ENCODE data around the gene PDHA1. TPM values are rescaled to one million over a fixed set of nuclear protein-coding genes. Genes with fewer than 3 reads are reported as not detected.

The PDHA1 gene
- total and polyA plus RNA-seq, 2 of the 4 experiments (the other 2 are of a cell fraction) = 53.9 to 141 TPM

GRCh38 chrX:19389227-19389845 is 45.6 kb downstream of the PDHA1 start:
- H3K18ac ChIP-seq (ENCODE audit: low read depth, low read length) = no peak overlapping the region
- no peaks in the 10 kb centered on the region for H3K36me3 ChIP-seq (ENCODE audit: control insufficient read depth, insufficient read depth, low read length)
- H2BK5ac ChIP-seq (ENCODE audit: low read depth, low read length, poor library complexity, severe bottlenecking) = no peak overlapping the region
- H4K20me1 ChIP-seq (ENCODE audit: insufficient read depth, low read length) = no peaks in the 10 kb centered on the region
- DNase-seq (no peak), ATAC-seq (ENCODE audit: low read depth) (no peak)
- ChIA-PET CTCF (interaction anchor here (0.6 kb wide), 1 partner anchor 311 kb away, joined by 5 read pairs; no protein-coding TSS in a partner anchor), POLR2A (ENCODE audit: unreplicated experiment) (no interaction called here)
- no peaks in the 10 kb centered on the region for H3K79me1 ChIP-seq (ENCODE audit: low read depth in 1 of 2, low read length in 2 of 2)
- H2AK9ac ChIP-seq (replicated peaks; ENCODE audit: low read depth, low read length, poor library complexity) = no peak overlapping the region
- intact Hi-C loops (cut with micrococcal nuclease) (no loop called here), dilution Hi-C loops (cut with HindIII; ENCODE audit: low sequenced_read_pairs, unreplicated experiment) (no loop called here), in situ Hi-C loops (cut with MboI; ENCODE audit: low sequenced_read_pairs) (loop anchor here (25.0 kb wide), 1 partner anchor 673 kb away; no protein-coding TSS in a partner anchor)
- no TSS peak for BruUV-seq (replicated peaks)
- H2BK15ac ChIP-seq (ENCODE audit: low read depth, low read length) = no peak overlapping the region
- TF ChIP-seq, protein P1, sequence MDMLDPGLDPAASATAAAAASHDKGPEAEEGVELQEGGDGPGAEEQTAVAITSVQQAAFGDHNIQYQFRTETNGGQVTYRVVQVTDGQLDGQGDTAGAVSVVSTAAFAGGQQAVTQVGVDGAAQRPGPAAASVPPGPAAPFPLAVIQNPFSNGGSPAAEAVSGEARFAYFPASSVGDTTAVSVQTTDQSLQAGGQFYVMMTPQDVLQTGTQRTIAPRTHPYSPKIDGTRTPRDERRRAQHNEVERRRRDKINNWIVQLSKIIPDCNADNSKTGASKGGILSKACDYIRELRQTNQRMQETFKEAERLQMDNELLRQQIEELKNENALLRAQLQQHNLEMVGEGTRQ (IDR thresholded peaks at IDR 0.05; ENCODE audit: low read depth, low read length) = no peak
- TF ChIP-seq RFX5 (IDR thresholded peaks at IDR 0.05; ENCODE audit: low read depth, low read length) = no peak
- no peak for TF ChIP-seq MAZ (IDR thresholded peaks at IDR 0.05; ENCODE audit: borderline replicate concordance, low read depth, low read length)
- no peak for TF ChIP-seq RCOR1 (IDR thresholded peaks at IDR 0.05; ENCODE audit: insufficient replicate concordance, low read length)
- no peak for TF ChIP-seq BHLHE40 (IDR thresholded peaks at IDR 0.05; ENCODE audit: low read depth, low read length)
- TF ChIP-seq SMC3 (IDR thresholded peaks at IDR 0.05; ENCODE audit: low read depth, low read length) = no peak
- no peak overlapping the region for H3K4me2 ChIP-seq (ENCODE audit: low read depth, low read length)
- H2AK5ac ChIP-seq (ENCODE audit: low read depth, low read length) = no peak overlapping the region
- H2AFZ ChIP-seq (replicated peaks; ENCODE audit: low read length, poor library complexity) = no peak overlapping the region
- H3K4me3 ChIP-seq (ENCODE audit: insufficient read depth, low read depth, low read length) = no peak overlapping the region
- H3K9ac ChIP-seq (ENCODE audit: low read depth, low read length) = no peak overlapping the region
- no peak overlapping the region for H4K91ac ChIP-seq (ENCODE audit: insufficient read depth, low read depth, low read length)
- H3K9me1 ChIP-seq (ENCODE audit: insufficient read depth, low read length) = no peaks in the 10 kb centered on the region
- H3K9me3 ChIP-seq (ENCODE audit: control insufficient read depth, insufficient read depth, low read length) = no peaks in the 10 kb centered on the region
- no peak overlapping the region for H3K4ac ChIP-seq (ENCODE audit: low read depth, low read length)
- no peak overlapping the region for H4K8ac ChIP-seq (ENCODE audit: low read depth in 2 of 2, low read length in 2 of 2)
- H4K5ac ChIP-seq (ENCODE audit: low read depth, low read length) = no peak overlapping the region
- H2BK120ac ChIP-seq (ENCODE audit: low read depth, low read length) = no peak overlapping the region
- no peaks in the 10 kb centered on the region for H3K27me3 ChIP-seq (ENCODE audit: control insufficient read depth, insufficient read depth, low read length)
- H3K14ac ChIP-seq (replicated peaks; ENCODE audit: low read depth, low read length) = no peak overlapping the region
- no peak overlapping the region for H2BK20ac ChIP-seq (ENCODE audit: low read depth, low read length)
- WGBS, 2 experiments (ENCODE audit: extremely low coverage in 2 of 2, insufficient read length in 1 of 2) = no CpG with 5 or more reads among the region's 4 CpGs
- no peak overlapping the region for H3K27ac ChIP-seq (ENCODE audit: insufficient read depth, low read length)
- no peak overlapping the region for H3K23ac ChIP-seq (ENCODE audit: low read depth, low read length)
- no peak overlapping the region for H3K56ac ChIP-seq (ENCODE audit: extremely low read depth, insufficient read depth, low read length)
- H3K4me1 ChIP-seq (ENCODE audit: control insufficient read depth, insufficient read depth, low read length) = no peaks in the 10 kb centered on the region

All from IMR-90 (cell line).